GM18517 (cell line): Measurements from ENCODE around the gene FKRP.

Experiments used
- ATAC-seq: cut with Tn5 transposase; IDR thresholded peaks from one replicate; pipeline ENCODE4 v1.9.1; 2021; ENCODE audit warnings: mild to moderate bottlenecking, moderate library complexity; ENCODE audit not compliant: unreplicated experiment

Gene FKRP

GRCh38 chr19:46731584-46731983 is 14.3 kb upstream of the FKRP start:
- ATAC-seq = no peak

DNA sequence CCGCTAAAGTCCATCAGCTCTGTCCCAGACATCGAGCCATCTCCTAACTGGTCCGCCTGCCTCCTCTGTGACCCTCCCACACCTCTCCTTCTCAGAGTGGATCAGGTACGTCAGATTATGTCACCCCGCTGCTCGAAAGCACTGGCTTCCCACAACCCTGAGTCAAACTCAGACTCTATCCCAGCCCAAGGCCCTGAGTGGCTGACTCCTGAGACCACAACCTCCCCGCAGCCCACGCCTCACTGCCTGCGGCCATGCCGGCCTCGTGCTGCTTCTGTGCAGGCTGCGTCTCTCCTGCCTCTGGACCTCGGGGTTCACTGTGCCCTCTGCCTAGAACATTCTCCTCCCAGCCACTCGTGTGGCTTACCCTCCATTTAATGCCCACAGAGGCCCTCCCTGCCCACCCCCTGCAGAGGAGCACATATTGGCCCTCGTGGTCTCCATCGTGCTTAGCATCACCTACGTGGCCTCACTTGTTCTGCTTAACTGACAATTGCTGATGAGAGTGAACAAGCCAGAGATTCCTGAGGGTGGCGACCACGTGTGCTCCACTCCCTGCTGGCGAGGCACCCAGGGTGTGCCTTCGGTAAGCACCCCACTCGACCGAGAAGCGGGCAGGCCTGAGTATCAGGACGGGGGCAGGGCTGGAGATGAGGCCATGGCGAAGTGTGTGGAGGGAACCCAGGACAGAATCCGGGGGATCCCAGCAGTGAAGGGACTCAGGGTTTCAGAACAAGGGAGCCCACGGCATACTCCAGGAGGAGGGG is 13.5 kb upstream of the FKRP start:
- ATAC-seq = no peak

DNA sequence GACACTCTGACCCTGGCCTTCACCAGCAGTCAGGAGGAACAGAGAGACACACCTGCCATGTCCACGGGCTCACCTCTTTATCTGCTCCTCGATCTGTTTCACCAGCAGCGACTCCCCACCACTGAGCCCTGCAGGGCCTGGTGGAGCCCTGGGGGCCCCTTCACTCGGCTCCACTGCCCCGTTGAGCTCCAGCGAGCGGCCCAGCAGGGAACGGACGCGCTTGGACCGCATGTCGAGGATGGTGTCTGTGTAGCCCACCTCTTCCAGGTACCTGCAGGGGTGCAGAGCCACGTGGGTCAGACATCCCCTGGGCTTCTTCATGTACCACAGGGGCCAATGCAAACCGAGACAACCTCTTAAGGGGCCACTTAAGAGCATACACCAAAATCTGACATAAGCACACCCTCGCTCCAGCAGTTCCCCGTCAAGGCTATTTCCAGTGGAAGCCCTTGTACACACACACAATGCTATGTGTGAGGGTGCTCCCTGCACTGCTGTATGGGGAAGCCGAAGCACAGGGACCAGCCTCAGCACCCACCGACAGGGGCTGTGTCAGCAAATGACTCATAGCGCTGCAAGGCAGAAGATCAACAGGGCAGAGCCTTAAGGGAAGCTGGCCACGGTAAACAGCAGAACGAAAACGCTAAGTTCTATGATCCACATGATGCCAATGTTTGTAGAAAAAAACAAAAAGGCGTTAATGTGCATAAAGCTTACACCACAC is 12.7 kb upstream of the FKRP start:
- no peak for ATAC-seq

DNA sequence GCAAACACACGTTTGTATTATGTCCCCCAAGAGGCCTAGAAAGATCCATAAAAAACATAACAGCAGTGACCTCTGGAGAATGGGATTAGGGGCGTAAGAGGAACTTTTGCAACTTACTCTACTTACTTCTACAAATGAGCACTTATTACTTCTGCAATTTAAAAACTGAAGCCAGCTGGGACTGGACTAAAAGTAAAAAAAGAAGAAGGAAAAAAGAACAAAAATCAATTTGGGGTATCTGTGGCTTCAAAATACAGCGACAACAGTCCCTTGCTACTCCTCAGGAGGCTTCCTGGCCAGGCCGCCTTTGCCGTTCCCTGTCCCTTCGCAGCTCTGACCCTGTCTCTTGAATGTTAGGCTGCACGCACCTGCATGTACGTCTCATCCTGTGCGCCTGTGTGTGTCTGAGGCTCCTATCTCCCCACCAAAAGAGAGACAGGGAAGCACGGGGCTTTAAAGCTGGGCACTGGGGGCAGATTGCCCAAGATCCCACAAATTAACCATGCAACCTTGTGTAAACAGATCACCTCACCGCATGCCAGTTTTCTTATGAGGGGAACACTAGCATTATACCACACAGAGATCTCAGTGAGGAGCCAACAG is 12.1 kb upstream of the FKRP start:
- no peak for ATAC-seq

- ATAC-seq = no peak
Measured at GRCh38 chr19:46736531-46737297, 9.1 kb upstream of the FKRP start.

GRCh38 chr19:46737298-46737654 is 8.6 kb upstream of the FKRP start:
- no peak for ATAC-seq

GRCh38 chr19:46737761-46738171 is 8.1 kb upstream of the FKRP start:
- ATAC-seq = no peak

- no peak for ATAC-seq
Measured at GRCh38 chr19:46739290-46739771, 6.5 kb upstream of the FKRP start.

GRCh38 chr19:46741447-46741846 is 4.4 kb upstream of the FKRP start:
- no peak for ATAC-seq

GRCh38 chr19:46742926-46743480 is 2.9 kb upstream of the FKRP start:
- no peak for ATAC-seq

- ATAC-seq = no peak
Measured at GRCh38 chr19:46744005-46744691, 1.7 kb upstream of the FKRP start.

DNA sequence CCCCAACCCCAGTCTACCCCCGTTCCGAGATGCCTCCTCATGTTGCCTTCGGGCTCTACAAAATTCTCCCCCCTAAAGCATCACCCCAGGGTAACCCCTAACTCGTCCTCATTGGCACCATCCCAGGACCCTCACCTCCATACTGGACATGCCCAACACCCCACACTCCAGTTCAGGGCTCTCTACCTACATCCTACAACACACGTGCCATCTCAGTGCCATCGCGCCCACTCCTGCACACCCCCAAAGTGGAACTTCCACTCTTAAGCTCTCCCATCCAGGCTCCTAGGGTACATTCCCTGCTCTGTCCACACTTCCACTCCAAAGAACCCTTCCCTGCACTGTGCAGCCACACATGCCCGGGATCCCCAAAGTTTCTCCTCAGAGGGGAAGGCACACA is 827 bp upstream of the FKRP start:
- ATAC-seq = no peak

DNA sequence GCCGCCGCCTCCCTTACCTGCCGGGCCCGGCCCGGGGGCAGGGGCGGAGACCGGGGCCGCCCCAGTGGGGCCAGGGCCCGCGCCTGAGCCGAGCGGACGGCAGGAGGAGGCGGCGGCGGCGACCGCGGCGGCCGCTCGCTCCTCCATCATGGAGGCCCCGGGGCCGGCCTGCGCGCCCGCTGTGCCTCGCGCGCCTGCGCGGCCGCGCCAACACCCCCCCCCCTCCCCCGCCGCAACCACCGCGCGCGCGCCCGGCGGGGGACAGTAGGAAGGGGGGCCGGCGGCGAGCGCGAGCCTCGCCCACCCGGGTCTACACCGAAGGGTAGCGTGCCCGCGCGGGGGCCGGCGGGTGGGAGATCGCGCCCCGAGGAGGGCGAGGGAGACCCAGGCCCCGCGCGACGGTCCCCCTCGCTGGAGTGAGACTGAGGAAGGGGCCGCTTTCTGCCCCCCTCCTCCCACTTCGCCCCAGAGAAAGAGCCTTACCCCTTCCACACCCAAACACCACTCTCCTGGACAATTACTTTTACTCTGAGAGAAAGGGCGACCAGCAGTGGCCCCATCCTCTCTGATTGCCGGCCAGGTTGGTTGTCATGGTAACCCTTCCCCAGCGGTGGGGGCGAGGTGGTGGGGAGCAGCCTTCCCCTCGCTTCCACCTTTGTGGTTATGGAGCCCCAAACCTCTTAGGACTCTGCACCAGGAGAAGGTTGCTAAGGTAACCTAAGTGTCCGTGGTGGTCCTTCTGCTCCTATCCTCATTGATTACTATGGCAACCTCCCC is 612 bp downstream of the FKRP start, which contains the start of gene STRN4:
Gene STRN4 (minus strand): TSS at position 170 of the 777 bp plus-strand sequence. CDS start 20 bp downstream, at position 150.
- no peak for ATAC-seq

DNA sequence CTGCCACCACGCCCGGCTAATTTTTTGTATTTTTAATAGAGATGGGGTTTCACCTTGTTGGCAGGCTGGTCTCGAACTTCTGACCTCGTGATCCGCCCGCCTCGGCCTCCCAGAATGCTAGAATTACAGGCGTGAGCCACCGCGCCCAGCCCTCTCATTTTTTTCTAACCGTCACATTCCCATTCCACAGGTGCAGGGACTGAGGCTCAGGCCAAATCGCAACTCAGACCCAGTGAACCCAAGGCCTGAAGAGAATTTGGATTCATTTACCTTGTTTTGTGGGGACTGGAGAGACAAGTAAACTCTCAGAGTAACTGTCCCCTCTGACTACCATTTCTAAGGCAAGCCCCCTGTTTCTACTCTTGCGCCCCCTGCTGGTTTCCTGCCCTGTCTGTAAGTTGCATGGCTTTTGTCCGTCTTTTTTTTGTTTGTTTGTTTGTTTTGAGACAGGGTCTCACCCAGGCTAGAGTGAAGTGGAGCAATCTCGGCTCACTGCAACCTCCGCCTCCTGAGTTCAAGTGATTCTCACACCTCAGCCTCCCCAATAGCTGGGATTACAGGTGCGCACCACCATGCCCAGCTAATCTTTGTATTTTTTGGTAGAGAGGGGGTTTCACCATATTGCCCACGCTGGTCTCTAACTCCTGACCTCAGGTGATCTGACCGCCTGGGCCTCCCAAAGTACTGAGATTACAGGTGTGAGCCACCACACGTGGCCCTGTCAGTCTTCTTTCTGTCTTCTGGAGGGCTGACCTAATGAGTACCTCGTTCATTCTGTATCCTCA is 2.7 kb downstream of the FKRP start:
- no peak for ATAC-seq

- ATAC-seq = no peak
Measured at GRCh38 chr19:46753420-46754155, 7.7 kb downstream of the FKRP start.

- no peak for ATAC-seq
Measured at GRCh38 chr19:46755077-46755852, 9.4 kb downstream of the FKRP start.

- no peak for ATAC-seq
Measured at GRCh38 chr19:46755853-46756543, 10.1 kb downstream of the FKRP start.
